ENCODE measurements around the gene TRIM10. TPM values are rescaled to one million over a fixed set of nuclear protein-coding genes. Genes with fewer than 3 reads are reported as not detected.

Gene TRIM10
- total RNA-seq, 1 donor from 2014 or later: not detected

DNA sequence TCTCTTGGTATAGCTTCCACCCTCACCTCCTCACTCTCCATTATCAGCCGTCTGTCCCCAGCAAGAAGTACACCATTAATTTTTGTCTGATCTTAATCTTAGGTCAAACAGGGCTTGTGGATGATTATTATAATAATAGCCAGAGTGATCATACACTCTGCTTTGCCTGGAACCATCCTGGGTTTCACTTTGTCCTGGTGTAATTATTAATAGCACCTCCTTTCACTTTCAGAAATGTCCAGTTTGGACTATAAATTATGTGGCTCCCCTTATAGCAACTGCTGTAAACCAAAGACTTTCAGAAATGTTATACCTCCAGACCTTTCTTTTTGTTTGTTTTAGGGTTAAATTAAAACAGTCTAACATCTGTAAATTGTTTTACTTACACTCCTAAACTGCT is 47.2 kb downstream of the TRIM10 start:
- Mint-ChIP-seq H3K4me3 (no peak overlapping the region), H3K36me3 (ENCODE audit: low read depth) (no peaks in the 10 kb centered on the region), H3K27ac (no peak overlapping the region), H3K9me3 (no peaks in the 10 kb centered on the region), H3K27me3 (peaks cover 44% of the 10 kb centered on the region), H3K4me1 (no peaks in the 10 kb centered on the region)
- ATAC-seq (ENCODE audit: low read depth) (no peak), DNase-seq (no peak)
- CTCF ChIA-PET: no interaction called here
- intact Hi-C loops (cut with micrococcal nuclease): no loop called here
- TF ChIP-seq, protein P1, sequence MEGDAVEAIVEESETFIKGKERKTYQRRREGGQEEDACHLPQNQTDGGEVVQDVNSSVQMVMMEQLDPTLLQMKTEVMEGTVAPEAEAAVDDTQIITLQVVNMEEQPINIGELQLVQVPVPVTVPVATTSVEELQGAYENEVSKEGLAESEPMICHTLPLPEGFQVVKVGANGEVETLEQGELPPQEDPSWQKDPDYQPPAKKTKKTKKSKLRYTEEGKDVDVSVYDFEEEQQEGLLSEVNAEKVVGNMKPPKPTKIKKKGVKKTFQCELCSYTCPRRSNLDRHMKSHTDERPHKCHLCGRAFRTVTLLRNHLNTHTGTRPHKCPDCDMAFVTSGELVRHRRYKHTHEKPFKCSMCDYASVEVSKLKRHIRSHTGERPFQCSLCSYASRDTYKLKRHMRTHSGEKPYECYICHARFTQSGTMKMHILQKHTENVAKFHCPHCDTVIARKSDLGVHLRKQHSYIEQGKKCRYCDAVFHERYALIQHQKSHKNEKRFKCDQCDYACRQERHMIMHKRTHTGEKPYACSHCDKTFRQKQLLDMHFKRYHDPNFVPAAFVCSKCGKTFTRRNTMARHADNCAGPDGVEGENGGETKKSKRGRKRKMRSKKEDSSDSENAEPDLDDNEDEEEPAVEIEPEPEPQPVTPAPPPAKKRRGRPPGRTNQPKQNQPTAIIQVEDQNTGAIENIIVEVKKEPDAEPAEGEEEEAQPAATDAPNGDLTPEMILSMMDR (IDR thresholded peaks at IDR 0.05): no peak
- POLR2A ChIA-PET: no interaction called here

DNA sequence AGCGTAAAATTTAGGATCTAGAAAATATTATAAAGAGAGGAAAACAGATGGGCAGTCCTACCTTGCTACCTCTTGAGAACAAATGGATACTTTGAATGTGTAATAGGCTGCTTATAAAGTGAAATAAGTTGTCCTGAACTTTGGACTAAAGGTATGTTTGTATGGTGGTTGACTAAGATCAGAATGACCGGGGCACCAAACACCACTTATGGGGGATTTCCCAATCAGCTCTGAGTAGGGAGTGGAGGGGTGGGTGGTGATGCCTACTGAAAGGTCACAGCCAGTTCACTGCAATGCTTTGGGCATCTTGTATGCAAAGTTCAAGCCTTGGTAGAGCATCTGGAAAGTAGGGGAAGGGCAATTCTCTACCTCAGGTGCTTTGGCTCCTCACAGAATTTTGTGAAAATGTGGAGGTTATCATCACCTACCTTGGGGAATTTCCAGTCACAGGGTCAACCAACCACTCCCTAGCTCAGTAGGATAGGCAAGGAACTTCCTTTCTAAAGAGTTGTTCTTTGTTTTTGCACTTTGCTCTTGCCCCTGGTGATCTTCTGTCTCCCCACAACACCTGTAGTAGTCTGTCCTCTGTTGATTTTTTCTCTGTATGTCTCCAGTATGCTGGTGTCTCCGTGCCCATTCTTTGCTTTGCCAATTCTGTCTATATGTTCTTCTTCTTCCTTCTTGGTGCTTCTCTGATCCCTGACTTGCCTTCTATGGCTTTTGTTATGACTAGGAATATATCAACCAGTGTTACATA is 47.8 kb downstream of the TRIM10 start, which contains the start of gene TRIM31:
TSS of gene TRIM31 (minus strand) at position 88 of the 757 bp plus-strand sequence. CDS start 285 bp downstream, outside the sequence.
- H3K27ac Mint-ChIP-seq: no peak within 1 kb of the TSS
- no peak for DNase-seq
- H3K4me3 Mint-ChIP-seq: no peak within 1 kb of the TSS
- no peaks in the 10 kb centered on the region for H3K9me3 Mint-ChIP-seq
- POLR2A ChIA-PET: no interaction called here
- H3K27me3 Mint-ChIP-seq: peaks cover 46% of the 10 kb centered on the region
- H3K4me1 Mint-ChIP-seq: no peaks in the 10 kb centered on the region
- H3K36me3 Mint-ChIP-seq (ENCODE audit: low read depth): no peaks in the 10 kb centered on the region
- CTCF ChIA-PET: interaction anchor here (1.1 kb wide), 1 partner anchor 11 kb away, joined by 3 read pairs; no protein-coding TSS in a partner anchor
- TF ChIP-seq, protein P1 (IDR thresholded peaks at IDR 0.05): no peak
- ATAC-seq (ENCODE audit: low read depth): no peak
- intact Hi-C loops (cut with micrococcal nuclease): no loop called here

GRCh38 chr6:30112402-30112994 is 48.5 kb downstream of the TRIM10 start:
- H3K36me3 Mint-ChIP-seq (ENCODE audit: low read depth): no peaks in the 10 kb centered on the region
- peaks cover 48% of the 10 kb centered on the region for H3K27me3 Mint-ChIP-seq

GRCh38 chr6:30111266-30111856 is 49.6 kb downstream of the TRIM10 start:
- no peak overlapping the region for H3K27ac Mint-ChIP-seq
- DNase-seq: no peak
- intact Hi-C loops (cut with micrococcal nuclease): no loop called here
- POLR2A ChIA-PET: no interaction called here
- no peak overlapping the region for H3K4me3 Mint-ChIP-seq
- H3K27me3 Mint-ChIP-seq: peaks cover 52% of the 10 kb centered on the region
- H3K36me3 Mint-ChIP-seq (ENCODE audit: low read depth): no peaks in the 10 kb centered on the region
- CTCF ChIA-PET: interaction anchor here (1.5 kb wide), 1 partner anchor 20 kb away, joined by 5 read pairs; no protein-coding TSS in a partner anchor
- H3K9me3 Mint-ChIP-seq: no peaks in the 10 kb centered on the region
- no peak for ATAC-seq (ENCODE audit: low read depth)
- TF ChIP-seq, protein P1 (IDR thresholded peaks at IDR 0.05): no peak
- no peaks in the 10 kb centered on the region for H3K4me1 Mint-ChIP-seq

More at GRCh38 chr6:30112402-30112994, 48.5 kb downstream of the TRIM10 start:
- POLR2A ChIA-PET: no interaction called here
- ATAC-seq (ENCODE audit: low read depth): no peak
- no peak overlapping the region for H3K27ac Mint-ChIP-seq
- CTCF ChIA-PET: interaction anchor here (1.1 kb wide), 1 partner anchor 11 kb away, joined by 3 read pairs; no protein-coding TSS in a partner anchor
- intact Hi-C loops (cut with micrococcal nuclease): no loop called here
- TF ChIP-seq, protein P1 (IDR thresholded peaks at IDR 0.05): no peak
- H3K4me1 Mint-ChIP-seq: no peaks in the 10 kb centered on the region
- no peak overlapping the region for H3K4me3 Mint-ChIP-seq
- no peak for DNase-seq
- no peaks in the 10 kb centered on the region for H3K9me3 Mint-ChIP-seq

DNA sequence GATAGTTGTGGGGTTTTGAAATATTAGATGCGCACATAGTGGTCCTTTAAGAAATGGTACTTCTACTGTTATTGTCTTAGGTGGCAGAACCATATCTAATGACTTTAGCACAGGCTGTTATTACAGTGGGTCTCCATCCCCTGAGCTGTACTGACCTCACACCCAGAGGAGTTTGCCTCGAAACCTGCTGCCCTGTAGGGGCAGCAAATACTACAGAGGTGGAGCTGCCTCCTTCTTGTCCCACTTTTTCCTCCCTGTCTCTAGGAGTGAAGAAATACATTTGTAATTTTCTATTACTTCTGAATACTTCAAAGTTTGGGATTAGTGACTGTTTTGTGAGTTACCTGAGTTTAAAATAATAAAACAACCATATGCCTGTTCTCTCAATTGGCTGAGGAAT is 56.4 kb downstream of the TRIM10 start:
- CTCF ChIA-PET: interaction anchor here (5.7 kb wide), 1 partner anchor 27 kb away, joined by 138 read pairs; no protein-coding TSS in a partner anchor
- Mint-ChIP-seq H3K27ac (no peak overlapping the region), H3K27me3 (peaks cover 42% of the 10 kb centered on the region), H3K36me3 (ENCODE audit: low read depth) (no peaks in the 10 kb centered on the region), H3K4me1 (peaks cover 37% of the 10 kb centered on the region), H3K4me3 (no peak overlapping the region), H3K9me3 (no peaks in the 10 kb centered on the region)
- intact Hi-C loops (cut with micrococcal nuclease): loop anchor here (5.0 kb wide), 1 partner anchor 108 kb away; the partner anchor contains the start of gene TRIM26
- POLR2A ChIA-PET: interaction anchor here (1.3 to 2.3 kb wide), 2 partner anchors 17 to 38 kb away, joined by 3 to 7 read pairs; partner anchors contain the start of gene PPP1R11
- no peak for ATAC-seq (ENCODE audit: low read depth)
- DNase-seq: no peak
- TF ChIP-seq, protein P1 (IDR thresholded peaks at IDR 0.05): no peak

Measured in activated B cell treated with CpG ODN at 0.5 μM for 24 hours (primary cell).